ENCODE measurements around the gene LARP7. TPM values are rescaled to one million over a fixed set of nuclear protein-coding genes. Genes with fewer than 3 reads are reported as not detected.

Gene LARP7
- total and polyA plus RNA-seq, 2 of the 8 experiments (the other 6 are each of a cell fraction or from before 2014, with no cell fraction given), result 9.3 to 38.3 TPM

- TF ChIP-seq, protein P1, sequence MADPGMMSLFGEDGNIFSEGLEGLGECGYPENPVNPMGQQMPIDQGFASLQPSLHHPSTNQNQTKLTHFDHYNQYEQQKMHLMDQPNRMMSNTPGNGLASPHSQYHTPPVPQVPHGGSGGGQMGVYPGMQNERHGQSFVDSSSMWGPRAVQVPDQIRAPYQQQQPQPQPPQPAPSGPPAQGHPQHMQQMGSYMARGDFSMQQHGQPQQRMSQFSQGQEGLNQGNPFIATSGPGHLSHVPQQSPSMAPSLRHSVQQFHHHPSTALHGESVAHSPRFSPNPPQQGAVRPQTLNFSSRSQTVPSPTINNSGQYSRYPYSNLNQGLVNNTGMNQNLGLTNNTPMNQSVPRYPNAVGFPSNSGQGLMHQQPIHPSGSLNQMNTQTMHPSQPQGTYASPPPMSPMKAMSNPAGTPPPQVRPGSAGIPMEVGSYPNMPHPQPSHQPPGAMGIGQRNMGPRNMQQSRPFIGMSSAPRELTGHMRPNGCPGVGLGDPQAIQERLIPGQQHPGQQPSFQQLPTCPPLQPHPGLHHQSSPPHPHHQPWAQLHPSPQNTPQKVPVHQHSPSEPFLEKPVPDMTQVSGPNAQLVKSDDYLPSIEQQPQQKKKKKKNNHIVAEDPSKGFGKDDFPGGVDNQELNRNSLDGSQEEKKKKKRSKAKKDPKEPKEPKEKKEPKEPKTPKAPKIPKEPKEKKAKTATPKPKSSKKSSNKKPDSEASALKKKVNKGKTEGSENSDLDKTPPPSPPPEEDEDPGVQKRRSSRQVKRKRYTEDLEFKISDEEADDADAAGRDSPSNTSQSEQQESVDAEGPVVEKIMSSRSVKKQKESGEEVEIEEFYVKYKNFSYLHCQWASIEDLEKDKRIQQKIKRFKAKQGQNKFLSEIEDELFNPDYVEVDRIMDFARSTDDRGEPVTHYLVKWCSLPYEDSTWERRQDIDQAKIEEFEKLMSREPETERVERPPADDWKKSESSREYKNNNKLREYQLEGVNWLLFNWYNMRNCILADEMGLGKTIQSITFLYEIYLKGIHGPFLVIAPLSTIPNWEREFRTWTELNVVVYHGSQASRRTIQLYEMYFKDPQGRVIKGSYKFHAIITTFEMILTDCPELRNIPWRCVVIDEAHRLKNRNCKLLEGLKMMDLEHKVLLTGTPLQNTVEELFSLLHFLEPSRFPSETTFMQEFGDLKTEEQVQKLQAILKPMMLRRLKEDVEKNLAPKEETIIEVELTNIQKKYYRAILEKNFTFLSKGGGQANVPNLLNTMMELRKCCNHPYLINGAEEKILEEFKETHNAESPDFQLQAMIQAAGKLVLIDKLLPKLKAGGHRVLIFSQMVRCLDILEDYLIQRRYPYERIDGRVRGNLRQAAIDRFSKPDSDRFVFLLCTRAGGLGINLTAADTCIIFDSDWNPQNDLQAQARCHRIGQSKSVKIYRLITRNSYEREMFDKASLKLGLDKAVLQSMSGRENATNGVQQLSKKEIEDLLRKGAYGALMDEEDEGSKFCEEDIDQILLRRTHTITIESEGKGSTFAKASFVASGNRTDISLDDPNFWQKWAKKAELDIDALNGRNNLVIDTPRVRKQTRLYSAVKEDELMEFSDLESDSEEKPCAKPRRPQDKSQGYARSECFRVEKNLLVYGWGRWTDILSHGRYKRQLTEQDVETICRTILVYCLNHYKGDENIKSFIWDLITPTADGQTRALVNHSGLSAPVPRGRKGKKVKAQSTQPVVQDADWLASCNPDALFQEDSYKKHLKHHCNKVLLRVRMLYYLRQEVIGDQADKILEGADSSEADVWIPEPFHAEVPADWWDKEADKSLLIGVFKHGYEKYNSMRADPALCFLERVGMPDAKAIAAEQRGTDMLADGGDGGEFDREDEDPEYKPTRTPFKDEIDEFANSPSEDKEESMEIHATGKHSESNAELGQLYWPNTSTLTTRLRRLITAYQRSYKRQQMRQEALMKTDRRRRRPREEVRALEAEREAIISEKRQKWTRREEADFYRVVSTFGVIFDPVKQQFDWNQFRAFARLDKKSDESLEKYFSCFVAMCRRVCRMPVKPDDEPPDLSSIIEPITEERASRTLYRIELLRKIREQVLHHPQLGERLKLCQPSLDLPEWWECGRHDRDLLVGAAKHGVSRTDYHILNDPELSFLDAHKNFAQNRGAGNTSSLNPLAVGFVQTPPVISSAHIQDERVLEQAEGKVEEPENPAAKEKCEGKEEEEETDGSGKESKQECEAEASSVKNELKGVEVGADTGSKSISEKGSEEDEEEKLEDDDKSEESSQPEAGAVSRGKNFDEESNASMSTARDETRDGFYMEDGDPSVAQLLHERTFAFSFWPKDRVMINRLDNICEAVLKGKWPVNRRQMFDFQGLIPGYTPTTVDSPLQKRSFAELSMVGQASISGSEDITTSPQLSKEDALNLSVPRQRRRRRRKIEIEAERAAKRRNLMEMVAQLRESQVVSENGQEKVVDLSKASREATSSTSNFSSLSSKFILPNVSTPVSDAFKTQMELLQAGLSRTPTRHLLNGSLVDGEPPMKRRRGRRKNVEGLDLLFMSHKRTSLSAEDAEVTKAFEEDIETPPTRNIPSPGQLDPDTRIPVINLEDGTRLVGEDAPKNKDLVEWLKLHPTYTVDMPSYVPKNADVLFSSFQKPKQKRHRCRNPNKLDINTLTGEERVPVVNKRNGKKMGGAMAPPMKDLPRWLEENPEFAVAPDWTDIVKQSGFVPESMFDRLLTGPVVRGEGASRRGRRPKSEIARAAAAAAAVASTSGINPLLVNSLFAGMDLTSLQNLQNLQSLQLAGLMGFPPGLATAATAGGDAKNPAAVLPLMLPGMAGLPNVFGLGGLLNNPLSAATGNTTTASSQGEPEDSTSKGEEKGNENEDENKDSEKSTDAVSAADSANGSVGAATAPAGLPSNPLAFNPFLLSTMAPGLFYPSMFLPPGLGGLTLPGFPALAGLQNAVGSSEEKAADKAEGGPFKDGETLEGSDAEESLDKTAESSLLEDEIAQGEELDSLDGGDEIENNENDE (IDR thresholded peaks at IDR 0.05; ENCODE audit: insufficient replicate concordance, low read length), result peak; percentile 89
- TF ChIP-seq SIN3A (conservative IDR thresholded peaks at IDR 0.05 in 1 of 2, IDR thresholded peaks at IDR 0.05 in 1 of 2; ENCODE audit: low read depth in 1 of 2, low read length in 2 of 2) (peak in 1 of 2 experiments; percentile 85; a peak in 1 of 4 replicates), NRF1 (IDR thresholded peaks at IDR 0.05; ENCODE audit: low read depth, low read length) (peak; percentile 38; the same call in 1 of the 2 replicates), SP4 (IDR thresholded peaks at IDR 0.05; ENCODE audit: low read length) (peak; percentile 77; the same call in 1 of the 2 replicates), SIRT6 (IDR thresholded peaks at IDR 0.05; ENCODE audit: low read length) (no peak), NANOG (IDR thresholded peaks at IDR 0.05; ENCODE audit: insufficient read depth, low read depth, low read length, poor library complexity, severe bottlenecking) (no peak), POLR2A (IDR thresholded peaks at IDR 0.05; ENCODE audit: control extremely low read depth in 1 of 2, low read depth in 2 of 2, low read length in 2 of 2) (peak; percentile 77 to 97)
- TF ChIP-seq, protein P2, sequence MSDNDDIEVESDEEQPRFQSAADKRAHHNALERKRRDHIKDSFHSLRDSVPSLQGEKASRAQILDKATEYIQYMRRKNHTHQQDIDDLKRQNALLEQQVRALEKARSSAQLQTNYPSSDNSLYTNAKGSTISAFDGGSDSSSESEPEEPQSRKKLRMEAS (IDR thresholded peaks at IDR 0.05), result peak; percentile 9
Measured at GRCh38 chr4:112645541-112646329, 8.8 kb downstream of the LARP7 start (continued).

Measured in H1 (cell line).